GM03348 (cell line): ENCODE measurements around the gene ATP8A2.
"Not testable (repeated sequence)": the region's sequence is repeated elsewhere in the genome, so short reads cannot be mapped to it uniquely, and the experiment has no call there.

ENCODE experiments used
- DNase-seq: peaks from one replicate; pipeline ENCODE4 v3.0.0; 2012; ENCODE audit warnings: low spot score

The ATP8A2 gene

DNA sequence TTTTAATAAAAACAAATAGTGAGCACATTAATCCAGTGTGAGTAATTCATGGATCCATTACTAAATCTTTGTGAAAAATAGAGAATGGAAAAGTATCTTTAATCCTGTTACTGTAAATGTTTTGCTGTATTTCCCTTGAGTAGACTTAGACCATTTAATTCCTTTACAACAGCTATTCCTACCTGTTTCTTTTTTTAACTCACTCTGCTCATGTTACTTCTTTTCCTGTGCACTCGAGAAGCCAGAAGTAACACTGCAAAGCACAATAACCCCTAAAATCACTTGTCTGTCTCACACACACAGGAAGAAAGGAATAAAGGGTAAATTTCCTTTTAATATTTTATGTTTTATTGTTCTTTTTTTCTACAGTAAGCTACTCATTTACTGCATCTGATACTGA, 435.8 kb downstream of the ATP8A2 start:
- DNase-seq: no peak

DNA sequence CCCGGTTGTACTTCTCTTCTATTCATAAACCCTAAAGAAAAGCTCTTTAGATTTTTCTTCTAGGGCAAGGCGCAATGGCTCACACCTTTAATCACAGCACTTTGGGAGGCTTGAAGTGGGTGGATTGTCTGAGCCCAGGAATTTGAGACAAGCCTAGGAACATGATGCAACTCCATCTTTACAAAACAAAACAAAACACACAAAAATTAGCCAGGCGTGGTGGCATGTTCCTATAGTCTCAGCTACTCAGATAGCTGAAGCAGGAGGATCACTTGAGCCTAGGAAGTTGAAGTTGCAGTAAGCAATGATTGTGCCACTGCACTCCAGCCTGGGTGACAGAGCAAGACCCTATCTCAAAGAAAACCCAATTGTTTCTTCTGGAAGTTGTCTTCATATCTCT, 439.7 kb downstream of the ATP8A2 start:
- DNase-seq: no peak

DNA sequence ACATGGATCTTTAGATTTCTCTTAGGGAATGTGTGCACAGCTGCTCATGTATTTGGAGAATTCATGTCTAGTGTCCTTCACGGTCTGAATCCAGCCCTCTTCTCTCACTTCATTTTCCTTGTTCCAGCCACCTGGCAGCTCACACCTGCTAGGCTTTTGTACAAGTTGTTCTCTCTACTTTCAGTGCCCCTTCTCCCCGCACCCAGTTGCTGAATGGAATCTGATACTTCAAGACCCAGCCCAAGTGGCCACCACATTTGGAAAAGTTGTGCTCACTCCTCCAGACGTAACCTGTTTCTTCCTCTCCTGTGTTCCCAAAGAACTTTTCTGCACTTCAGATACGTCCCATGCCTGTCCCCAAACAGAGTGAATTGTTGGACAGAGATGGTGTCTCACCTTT, 444.5 kb downstream of the ATP8A2 start:
- no peak for DNase-seq

DNA sequence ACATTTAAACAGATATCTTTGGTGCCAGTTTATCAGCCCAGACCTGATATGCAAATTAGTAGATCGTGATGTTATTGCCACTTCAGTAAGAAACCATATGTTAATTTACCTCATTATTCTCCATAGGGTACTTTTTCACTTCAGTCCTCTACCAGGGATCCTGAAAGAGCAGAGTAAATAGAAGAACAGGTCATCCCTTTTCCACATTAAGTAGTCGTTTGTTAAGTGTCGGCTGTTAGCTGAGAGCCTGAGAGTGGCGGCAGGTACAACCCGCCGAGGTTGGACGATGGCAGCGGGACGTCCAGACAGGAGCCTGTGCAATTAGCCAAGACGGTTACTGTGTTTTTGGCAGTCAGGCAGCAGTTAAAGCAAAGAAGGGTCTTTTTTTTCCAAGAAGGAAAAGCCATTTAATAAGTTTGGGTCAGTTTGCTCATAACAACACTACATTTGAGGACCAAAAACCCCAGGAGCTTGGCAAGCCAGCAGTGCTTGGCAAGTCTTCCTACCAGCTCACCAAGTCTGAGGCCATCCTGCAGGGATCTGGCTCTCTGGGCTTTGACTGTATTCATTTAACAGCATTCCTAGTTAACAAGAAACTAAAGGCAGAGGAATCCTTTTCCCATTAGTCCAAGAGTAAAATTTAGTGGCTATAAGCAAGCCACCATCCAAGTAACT, 448.2 kb downstream of the ATP8A2 start:
- DNase-seq: no peak

DNA sequence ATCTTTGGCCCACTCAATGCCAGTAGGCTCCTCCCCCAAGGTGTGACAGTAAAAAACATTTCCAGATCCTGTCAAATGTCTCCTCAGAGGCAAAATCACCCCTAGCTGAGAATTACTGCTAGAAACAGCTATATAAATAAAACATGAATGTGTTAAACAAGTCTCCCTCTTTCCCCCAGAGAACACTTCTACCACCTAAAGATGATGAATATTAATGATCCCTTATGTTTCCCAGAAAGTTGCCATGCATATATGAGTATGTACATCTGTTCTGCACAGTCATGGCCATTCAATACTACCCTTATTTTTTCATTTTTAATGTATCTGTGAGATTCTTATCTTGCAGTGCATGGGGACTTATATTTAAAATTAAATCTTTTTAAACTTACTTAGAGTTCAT, 450.0 kb downstream of the ATP8A2 start:
- DNase-seq: no peak

DNA sequence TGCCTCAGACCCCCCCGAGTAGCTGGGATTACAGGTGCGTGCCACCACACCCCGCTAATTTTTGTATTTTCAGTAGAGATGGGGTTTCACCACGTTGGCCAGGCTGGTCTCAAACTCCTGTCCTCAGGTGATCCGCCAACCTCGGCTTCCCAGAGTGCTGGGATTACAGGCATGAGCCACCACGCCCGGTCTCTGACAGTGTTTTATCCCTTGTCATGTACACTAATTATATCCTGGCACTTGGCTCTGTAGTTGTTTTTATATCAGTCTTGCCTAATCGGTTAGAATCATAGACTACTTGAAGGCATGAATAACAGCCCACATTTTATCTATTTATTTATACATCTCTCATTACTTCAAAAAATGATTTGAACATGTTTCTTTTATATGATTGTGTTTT, 455.4 kb downstream of the ATP8A2 start:
- DNase-seq: not testable (repeated sequence)

DNA sequence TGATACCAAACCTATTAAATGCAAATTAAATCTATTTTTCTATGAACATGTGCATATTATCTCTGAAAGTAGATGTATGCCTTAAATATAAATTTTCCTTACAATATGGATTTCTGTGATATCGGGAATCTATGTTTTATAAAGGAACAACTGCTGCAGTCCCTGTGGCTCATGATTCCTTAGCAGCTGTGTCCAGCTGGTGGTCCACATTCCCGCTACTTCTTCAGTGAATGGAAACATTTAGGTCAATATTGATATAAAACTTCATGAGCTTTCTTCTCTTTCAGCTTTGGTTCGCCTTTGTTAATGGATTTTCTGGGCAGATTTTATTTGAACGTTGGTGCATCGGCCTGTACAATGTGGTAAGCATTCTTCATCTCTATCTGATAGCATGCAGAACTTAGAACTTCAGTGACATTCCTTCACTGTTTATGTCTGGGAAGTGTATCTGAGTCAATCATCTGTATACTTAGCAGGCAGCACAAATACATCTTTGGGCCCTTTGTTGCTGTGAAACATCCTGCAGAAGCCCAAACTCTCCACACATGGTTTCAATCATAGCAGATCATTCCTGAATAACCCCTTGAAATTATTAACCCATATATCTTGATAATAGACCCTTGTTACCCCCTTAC, 456.2 kb downstream of the ATP8A2 start:
- DNase-seq: no peak

DNA sequence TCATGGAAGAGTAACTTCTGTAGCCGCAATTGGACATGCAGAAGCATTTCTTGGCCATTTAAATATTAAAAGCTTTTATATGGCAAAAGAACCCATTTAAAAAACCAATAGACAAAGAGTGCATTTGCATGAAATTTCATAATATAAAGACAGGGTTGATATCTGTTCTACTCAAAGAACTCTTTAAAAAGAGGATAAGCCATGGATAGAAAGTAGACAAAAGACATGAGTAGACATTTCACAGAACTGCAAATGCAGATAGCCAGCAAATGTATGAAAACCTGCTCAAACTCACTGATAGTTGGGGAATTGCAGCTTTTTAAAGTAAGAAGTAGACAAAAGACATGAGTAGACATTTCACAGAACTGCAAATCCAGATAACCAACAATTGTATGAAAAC, 462.0 kb downstream of the ATP8A2 start:
- DNase-seq: no peak

DNA sequence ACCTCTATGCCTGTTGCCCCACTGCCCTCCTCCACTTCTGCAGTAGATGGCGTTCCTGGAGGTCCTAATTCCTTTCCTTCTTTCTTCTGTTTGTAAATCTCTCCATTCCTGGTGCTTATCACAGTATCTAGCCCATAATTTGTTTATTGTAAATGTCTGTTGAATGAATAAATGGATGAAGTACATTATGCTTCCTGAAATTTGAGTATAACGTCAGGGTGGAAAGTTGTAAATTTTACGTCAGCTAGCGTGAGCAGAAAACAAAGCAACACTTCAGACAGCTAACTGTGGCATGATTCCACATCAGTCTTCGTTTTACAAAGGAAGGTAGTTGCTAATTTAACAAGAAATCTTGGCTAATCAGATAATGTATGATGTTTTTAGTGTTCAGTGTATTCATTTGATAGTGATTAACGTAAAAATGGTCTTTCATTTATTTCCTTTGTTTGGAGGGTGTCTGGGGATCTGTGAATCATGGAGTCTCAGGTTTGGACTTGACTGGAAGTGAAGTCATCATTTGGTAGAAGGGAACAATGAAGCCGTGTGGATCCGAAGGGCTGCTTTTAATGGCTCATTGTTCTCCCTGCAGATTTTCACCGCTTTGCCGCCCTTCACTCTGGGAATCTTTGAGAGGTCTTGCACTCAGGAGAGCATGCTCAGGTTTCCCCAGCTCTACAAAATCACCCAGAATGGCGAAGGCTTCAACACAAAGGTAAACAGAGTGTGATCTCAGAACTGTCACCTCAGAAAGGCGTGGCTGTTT, 465.0 kb downstream of the ATP8A2 start:
- DNase-seq: no peak

DNA sequence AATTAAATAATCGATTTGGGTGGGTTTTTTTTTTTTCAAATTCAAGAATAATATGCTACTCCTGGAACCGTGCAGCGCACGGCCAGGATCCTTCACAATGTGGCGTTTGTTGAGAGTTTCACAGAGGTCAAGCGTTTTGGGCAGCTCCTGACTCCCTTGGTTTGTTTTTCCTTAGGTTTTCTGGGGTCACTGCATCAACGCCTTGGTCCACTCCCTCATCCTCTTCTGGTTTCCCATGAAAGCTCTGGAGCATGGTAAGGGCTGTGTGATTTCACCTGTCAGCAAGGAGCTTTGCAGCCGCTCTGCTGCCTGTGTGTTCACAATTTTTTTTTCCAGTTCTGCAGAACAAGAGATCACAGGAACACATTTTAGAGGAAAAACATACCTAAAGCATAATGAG, 467.6 kb downstream of the ATP8A2 start:
- DNase-seq: no peak

DNA sequence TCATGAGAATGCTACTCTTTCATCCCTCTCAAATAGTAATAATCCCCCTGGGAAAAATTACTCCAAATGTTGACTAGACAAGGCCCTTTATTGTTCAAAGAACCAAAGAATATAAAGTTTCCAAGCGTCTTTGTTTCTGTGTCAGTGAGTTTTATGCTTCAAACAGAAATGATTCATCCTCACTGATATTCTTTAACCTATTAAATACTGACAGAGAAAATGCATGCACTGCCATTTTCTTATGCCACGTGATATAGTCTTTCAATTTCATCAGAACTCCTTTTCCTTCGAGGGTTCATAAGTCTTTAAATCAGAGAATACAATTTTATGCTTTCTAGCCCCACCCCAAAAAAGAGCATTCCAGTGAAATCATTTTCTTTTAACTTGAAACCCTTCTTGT, 468.5 kb downstream of the ATP8A2 start:
- no peak for DNase-seq

DNA sequence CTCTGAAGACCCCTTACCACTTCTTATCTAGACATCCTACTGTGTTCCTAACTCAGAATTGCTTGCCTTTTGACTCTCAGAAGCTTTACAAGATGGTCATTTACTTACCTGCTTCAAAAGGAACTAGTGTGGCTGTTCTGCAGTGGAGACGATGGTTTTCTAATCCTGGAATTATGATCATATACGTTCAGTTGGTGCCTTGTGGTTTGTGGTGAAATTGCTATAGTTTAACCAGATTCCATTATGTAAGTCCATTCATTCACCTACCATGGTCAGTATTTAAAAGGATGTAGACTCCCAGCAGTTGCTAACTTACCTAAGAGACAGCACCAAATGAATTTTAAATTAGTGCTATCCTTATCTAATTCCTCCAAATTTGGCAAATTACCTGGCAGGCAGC, 469.2 kb downstream of the ATP8A2 start:
- DNase-seq: no peak

DNA sequence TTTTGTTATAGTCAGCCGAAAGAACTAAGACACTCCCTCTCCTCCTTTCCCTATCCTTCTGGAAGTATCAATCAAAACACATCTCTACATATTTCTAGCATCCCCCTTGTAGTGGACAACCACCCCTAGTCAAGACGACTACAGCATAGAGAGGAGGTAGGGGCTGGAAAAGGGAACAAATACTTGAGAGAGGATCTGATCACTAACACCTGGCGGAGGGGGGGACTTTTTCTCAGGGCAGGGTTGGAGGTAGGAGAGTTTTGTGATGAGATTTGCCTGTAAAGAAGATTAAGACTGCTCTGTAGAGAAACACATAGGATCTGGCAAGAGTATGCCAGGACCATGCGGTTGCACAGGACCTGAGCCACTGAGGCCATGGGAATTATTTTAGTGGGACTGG, 471.9 kb downstream of the ATP8A2 start:
- no peak for DNase-seq

DNA sequence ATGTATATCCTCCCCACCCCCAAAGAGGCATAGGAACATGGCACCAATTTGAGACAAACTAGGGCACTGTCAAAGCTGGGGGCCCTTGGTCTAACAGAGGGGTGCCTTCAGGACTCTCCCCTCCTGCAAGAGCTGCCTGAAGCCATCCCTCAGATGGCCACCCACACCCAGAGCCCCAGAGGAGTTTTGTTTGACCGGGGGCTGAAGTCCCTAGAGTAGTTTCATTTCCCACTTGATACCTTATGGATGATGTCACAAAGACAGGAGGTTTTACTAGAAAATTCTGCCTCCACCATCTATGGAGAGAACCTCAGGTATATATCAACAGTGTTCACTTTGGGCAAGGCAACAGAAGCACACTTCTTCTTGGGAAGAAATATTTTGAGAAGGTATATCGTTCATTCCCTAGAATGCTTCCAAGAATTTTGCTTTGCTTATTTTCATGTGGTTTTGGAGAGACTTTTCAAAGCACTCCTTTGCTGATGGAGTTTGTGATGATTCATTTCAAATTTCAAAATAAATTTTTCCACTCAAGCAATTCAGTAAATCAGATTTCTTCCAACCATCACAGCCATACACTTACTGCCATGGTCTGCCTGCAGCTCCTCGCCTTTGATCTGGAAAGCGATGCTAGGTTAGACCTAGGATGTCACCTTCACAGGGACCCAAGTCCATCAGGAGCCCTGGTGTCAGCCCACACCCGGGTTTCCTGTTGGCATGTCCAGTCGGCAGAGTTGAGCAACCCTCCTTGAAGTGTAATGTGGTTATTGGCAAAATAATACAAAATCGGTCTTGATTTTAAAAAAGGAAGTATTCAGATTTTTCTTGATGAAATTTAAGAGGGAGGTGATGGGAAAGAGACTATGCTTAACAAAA, 473.0 kb downstream of the ATP8A2 start:
- DNase-seq: no peak

DNA sequence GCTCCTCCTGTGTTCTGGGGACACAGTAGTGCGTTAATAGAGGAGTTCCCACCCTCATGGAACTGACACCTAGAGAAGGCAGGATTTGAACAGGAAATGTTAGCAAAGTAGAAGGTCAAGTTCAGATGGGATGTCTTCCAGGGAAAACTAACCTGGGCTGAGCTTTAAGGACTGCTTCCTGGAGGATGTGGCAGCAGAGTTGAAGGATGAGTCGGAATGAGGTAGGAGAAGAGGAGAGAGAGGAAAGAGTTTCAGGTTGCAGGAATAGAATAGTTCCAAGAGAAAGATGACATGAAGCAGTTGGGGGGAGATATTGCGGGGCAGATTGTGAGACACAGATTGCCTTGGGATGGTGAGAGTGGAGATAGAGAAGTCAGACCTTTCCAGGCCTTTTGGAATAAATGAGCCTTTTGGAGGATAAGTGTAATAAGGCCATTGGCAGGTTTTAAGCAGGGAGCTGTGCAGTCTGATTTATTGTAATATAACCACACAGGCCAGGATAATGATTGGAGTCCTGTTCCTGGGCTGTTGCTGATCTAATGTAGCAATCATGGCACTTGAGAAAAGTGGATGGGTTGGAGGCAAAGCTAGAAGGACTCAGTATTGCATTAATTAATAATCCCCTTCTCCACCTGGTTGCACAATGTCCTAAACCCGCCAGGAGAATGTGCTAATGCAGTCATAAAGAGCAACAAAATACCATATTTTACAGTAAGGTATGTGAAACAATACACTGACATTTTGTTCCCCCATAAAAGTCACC, 474.6 kb downstream of the ATP8A2 start:
- no peak for DNase-seq

DNA sequence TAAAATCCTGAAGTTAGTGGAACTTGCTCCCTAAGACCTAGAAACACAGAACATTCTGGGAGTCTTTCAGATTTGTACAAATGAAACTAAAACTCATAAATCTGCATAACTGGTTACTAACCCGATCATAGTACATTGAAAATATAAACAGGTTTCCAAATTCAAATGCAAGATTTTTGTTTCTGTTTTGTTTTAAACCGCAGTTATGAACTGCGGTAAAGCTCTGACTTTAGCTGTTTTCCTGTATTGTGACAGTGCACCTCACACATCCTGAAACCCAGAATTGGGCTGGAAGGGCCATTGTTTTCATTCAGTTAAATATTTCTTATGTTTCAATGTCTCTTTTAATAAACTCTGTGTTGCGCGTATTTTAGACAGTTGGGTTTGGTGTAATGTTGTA, 475.4 kb downstream of the ATP8A2 start:
- DNase-seq: no peak

DNA sequence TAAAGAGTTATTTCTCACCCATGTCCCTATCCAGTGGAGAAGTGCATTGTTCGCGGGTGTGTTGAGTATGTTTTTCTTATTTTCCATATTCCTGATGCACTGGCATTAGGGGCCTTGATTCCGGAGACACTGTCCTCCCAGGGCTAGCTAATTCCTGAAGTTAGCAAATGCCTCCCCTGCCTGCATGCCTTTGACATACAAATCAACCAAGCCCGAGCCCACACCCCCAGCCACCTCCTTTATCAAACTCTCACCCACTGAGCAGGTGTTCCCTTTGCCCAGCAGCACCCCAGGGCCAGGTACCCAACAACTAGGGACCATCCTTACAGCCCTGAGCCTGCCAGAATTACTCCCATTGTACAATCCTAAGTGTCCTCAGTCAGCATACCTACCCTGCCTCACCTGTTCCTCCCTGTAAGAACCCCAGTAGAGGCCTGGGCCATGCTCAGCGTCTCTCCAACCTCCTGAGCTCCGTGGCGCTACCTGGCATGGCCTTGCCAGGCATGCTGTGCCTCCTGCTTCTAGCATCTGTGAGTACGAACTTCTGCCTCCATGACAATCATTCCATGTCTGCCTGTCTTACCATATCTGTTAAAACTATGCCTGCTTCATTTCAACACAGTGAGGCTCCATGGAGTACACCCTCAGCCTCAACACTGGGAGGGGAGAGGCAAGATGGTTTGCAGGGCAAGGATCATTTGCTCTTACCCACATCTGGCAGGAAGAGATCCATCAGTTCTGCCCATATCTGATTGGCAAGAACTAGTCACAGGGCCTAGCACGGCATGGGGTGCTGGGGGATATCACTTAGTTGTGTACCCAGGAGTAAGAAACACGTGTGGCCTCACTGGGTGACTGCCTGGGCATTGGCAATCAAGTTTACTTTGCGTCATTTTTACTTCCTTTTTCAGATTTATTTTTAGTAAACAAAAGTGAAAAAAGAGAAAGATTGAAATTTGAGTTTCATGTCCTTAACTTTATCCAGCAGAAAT, 476.2 kb downstream of the ATP8A2 start:
- no peak for DNase-seq

DNA sequence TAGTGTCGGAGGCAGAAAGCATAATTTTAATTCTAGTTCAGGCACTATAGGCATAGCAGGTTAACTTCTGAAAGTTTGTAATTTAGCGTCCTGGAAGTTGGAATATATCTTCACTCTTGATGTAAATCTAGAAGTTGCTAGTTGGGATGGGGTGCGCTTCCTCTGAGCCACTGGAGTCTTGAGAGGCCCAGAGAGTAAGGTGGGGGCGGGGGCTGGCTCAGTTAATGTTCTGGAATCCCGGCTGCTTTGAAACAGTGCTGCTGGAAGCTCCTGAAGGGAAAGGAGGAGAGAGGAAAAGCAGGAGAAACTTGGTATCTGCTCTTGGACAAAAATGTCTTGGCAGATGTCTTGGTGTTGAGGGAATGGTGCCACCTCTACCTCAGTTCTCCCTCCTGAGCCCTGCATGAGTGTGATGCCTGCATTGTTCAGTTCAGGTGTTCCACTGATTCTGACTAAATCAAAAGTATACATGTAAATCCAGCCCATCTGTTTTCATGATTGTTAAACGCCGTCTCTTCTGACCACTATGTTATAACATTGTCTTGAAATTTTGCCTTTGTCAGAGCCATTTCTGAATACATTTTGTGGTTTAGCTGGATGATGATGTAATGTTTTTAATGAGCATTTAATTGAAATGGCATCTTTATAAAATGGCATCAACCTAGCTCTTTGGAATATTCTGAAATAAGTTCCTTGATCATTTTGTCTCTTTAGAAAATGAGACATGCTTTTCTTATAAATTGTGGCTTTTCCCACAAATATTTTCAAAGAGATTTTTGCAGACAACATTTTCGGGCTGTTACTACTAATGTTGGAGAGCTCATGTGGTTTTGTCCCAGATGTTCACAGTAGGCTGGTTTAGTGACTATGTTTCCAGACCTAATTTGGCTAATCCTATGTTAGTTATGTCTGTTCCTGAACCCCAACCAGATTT, 477.3 kb downstream of the ATP8A2 start:
- no peak for DNase-seq

DNA sequence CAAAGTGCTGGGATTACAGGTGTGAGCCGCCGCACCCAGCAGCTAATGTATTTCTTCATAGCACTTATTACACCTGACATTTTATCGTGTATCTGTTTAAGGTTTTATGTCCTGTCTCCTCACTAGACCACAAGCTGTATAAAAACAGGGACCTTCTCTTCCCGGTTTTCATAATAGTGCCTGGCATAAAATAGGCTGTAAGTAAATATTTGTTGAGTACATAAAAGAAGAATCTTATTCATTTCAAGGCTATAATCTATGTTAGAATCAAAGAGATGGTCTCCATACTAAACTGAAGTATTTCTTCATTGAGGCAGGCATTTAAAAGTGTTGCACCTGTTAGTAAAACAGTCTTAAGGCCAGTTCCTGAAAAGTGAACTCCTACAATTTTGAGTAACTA, 486.1 kb downstream of the ATP8A2 start:
- DNase-seq: no peak
